Left lung (tissue), 10 donors: Measurements from ENCODE around the gene PDE8A. TPM values are rescaled to one million over a fixed set of nuclear protein-coding genes. Genes with fewer than 3 reads are reported as not detected.

Experiments
- ATAC-seq: fragments of 200-7000 bp; cut with Tn5 transposase; one replicate; pipeline ENCODE4 v1.9.1; 2020; ENCODE audit warnings: moderate library complexity
- DNase-seq, 4 donors: peaks; one replicate each; pipeline ENCODE4 v3.0.0-alpha.2; 2013 to 2020
- H3K27ac ChIP-seq, 2 donors: fragments of 200-600 bp; sonication (generic) in 1 of 2; one replicate each; pipeline versions ENCODE4 v1.5.0 to v1.8.0; 2020 to 2021
- H3K27me3 ChIP-seq, 2 donors: fragments of 200-600 bp; sonication (generic) in 1 of 2; one replicate each; pipeline versions ENCODE4 v1.5.0 to v1.8.0; 2020 to 2021
- H3K36me3 ChIP-seq, 2 donors: fragments of 200-600 bp; sonication (generic) in 1 of 2; one replicate each; pipeline versions ENCODE4 v1.5.0 to v1.8.0; 2020 to 2021
- H3K4me1 ChIP-seq, 2 donors: fragments of 200-600 bp; one replicate each; pipeline ENCODE4 v1.8.0; 2021
- H3K4me3 ChIP-seq, 2 donors: fragments of 200-600 bp; sonication (generic) in 1 of 2; one replicate each; pipeline versions ENCODE4 v1.5.0 to v1.8.0; 2020 to 2021; ENCODE audit warnings: mild to moderate bottlenecking in 1 of 2
- H3K9me3 ChIP-seq, 2 donors: fragments of 200-600 bp; sonication (generic) in 1 of 2; one replicate each; pipeline versions ENCODE4 v1.5.0 to v1.8.0; 2020 to 2021
- intact Hi-C, 2 donors: fragments of 100-400 bp; cut with DNase I; formaldehyde crosslinking; loops; one replicate each; pipeline versions ENCODE4 v1.11.2 to v1.14.2; 2022
- polyA plus RNA-seq, 6 donors: library from polyadenylated mRNA; unstranded; fragments of 120-200 nt; gene quantifications; one replicate each; pipeline ENCODE4 v1.2.1, GENCODE V29; 2013; ENCODE audit not compliant: insufficient read length in 6 of 6
- total RNA-seq, 2 donors: library from RNA; stranded (reverse); fragmentation: NEBNext Ultra II Directional; extraction: Animal tissue kit (Norgen Biotek cat#: 25700); gene quantifications; one replicate each; pipeline ENCODE4 v1.2.1, GENCODE V29; 2021
- TF ChIP-seq, protein P1 (sequence below), 2 donors: fragments of 200-600 bp; sonication (generic) in 1 of 2; IDR thresholded peaks; one replicate each; pipeline versions ENCODE4 v1.5.0 to v1.8.0; 2021; ENCODE audit warnings: antibody characterized with exemption in 2 of 2
- donor health status: DM: no; HTN: yes; CAD: no.
- donor health status: DM: no; HTN: no; CAD: no.

The PDE8A gene
- total and polyA plus RNA-seq, 8 donors = 30.4 to 64.0 (median 48.4) TPM

DNA sequence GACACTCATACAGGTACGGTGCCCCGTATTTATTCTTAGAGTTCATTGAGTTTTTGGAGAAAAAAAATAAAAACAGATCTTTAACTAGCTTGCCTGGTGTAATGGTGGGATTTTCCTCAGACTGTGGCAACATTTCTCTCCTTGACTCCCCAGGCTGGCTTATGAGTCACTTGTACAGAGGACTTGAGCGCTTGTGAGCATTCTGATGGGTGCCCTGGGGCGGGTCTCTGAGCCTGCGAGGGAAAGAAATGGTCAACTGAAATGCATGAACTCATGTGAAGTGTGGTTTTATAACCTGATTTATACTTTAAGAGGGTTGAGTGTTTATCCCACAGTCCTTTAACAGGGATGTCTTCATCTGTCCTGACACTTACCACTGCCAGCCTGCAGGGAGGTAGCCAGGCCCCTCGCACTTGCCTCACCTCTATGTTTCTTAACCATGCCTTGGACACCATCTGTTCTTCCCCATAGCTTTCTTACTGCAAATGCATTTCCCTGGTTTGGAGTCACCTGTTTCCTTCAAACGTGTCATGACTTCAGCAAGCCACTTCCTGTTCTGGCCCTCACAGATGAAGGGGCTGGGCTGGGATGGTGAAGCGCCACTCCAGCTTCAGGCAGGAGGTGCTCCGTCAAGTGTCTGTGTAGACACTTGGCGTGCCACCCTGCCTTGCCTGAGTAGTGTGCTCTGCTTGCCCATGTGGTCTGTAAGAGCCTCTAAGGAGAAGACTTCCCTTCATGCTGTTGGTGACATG is 118.7 kb downstream of the PDE8A start:
- ATAC-seq (peak; percentile 91), DNase-seq (peak in 3 of 4 donors; percentile 72 to 86 (median 83))
- H3K9me3 ChIP-seq = no peaks in the 10 kb centered on the region
- peaks cover 0 to 14% of the 10 kb centered on the region in 2 donors for H3K36me3 ChIP-seq
- TF ChIP-seq, protein P1, sequence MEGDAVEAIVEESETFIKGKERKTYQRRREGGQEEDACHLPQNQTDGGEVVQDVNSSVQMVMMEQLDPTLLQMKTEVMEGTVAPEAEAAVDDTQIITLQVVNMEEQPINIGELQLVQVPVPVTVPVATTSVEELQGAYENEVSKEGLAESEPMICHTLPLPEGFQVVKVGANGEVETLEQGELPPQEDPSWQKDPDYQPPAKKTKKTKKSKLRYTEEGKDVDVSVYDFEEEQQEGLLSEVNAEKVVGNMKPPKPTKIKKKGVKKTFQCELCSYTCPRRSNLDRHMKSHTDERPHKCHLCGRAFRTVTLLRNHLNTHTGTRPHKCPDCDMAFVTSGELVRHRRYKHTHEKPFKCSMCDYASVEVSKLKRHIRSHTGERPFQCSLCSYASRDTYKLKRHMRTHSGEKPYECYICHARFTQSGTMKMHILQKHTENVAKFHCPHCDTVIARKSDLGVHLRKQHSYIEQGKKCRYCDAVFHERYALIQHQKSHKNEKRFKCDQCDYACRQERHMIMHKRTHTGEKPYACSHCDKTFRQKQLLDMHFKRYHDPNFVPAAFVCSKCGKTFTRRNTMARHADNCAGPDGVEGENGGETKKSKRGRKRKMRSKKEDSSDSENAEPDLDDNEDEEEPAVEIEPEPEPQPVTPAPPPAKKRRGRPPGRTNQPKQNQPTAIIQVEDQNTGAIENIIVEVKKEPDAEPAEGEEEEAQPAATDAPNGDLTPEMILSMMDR (IDR thresholded peaks at IDR 0.05) = no peak
- H3K27ac ChIP-seq = peak overlapping the region; percentile 47 to 71
- H3K27me3 ChIP-seq = no peaks in the 10 kb centered on the region
- H3K4me3 ChIP-seq = no peak overlapping the region
- H3K4me1 ChIP-seq = no peaks in the 10 kb centered on the region
- intact Hi-C loops = no loop called here

DNA sequence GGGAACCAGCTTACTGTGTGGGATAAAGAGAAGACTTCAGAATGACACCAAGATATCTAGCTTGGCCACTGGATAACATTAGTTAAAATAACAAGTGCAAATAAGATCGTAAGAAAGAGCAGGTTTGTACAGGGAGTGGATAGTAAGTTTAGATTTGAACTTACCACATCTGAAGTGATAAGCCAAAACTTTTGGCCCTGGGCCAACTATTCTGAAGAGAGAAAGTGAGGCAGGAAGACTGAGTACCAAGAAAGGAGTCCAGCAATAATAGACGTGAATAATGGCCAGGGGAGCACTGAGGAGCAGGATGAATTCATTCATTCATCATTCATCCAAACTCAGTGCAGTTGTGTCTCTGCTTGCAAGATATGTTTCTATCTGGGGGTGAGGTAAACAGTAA is 122.9 kb downstream of the PDE8A start:
- TF ChIP-seq, protein P1 (IDR thresholded peaks at IDR 0.05) = no peak
- no peaks in the 10 kb centered on the region for H3K27me3 ChIP-seq
- no peak for ATAC-seq

DNA sequence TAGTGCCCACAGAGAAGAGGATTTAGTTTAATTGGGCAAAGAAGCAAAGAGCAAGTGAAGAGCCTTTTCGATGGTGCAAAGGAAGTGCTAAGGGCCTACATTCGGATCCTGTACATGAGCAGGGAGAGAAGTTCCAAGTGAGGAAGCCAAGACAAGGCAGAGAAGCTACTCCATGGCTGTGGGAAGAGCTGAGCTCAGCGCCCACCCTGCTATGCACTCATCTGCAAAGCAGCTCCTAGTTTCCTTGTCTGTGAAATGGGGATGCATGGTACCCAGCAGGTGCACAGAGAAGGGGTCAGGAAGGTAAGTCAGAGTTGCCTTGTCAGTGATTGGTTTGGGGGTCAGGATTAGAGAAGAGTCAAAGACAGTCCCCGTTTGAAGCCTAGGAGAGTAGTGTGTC is 126.5 kb downstream of the PDE8A start:
- no peak for ATAC-seq
- TF ChIP-seq, protein P1 (IDR thresholded peaks at IDR 0.05) = no peak

More for the DNA sequence above, 122.9 kb downstream of the PDE8A start:
- H3K36me3 ChIP-seq = peaks cover 0 to 34% of the 10 kb centered on the region in 2 donors
- intact Hi-C loops = no loop called here
- no peak overlapping the region for H3K27ac ChIP-seq
- no peaks in the 10 kb centered on the region for H3K4me1 ChIP-seq
- H3K4me3 ChIP-seq = no peak overlapping the region
- no peak for DNase-seq
- H3K9me3 ChIP-seq = no peaks in the 10 kb centered on the region

DNA sequence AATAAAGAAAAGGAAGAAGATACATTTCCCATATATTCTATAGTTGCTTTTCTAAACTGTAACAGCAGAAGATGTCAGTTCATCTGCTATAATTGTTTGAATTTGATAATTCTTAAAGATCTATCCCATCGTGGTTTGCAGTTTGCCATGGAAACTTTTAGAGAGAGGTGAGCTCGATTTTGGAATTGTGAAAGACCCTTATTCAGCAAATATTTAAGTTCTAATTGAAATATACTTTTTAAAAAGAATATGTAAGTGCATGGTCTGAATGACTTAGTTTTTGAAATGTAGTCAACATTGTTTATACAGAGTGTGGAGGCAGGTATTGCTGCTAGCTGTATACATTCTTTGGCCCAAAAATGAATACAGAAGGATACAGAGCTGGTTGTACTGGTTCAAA is 127.7 kb downstream of the PDE8A start:
- Histone ChIP-seq H3K27me3 (no peaks in the 10 kb centered on the region), H3K4me1 (no peaks in the 10 kb centered on the region), H3K9me3 (no peaks in the 10 kb centered on the region), H3K4me3 (no peak overlapping the region), H3K36me3 (peaks cover 0 to 38% of the 10 kb centered on the region in 2 donors), H3K27ac (no peak overlapping the region)
- no peak for ATAC-seq
- intact Hi-C loops = no loop called here
- no peak for DNase-seq
- TF ChIP-seq, protein P1 (IDR thresholded peaks at IDR 0.05) = no peak

More for the DNA sequence above, 126.5 kb downstream of the PDE8A start:
- Histone ChIP-seq H3K9me3 (no peaks in the 10 kb centered on the region), H3K27ac (no peak overlapping the region), H3K27me3 (no peaks in the 10 kb centered on the region), H3K4me3 (no peak overlapping the region), H3K4me1 (no peaks in the 10 kb centered on the region), H3K36me3 (peaks cover 0 to 26% of the 10 kb centered on the region in 2 donors)
- no peak for DNase-seq
- intact Hi-C loops = no loop called here

DNA sequence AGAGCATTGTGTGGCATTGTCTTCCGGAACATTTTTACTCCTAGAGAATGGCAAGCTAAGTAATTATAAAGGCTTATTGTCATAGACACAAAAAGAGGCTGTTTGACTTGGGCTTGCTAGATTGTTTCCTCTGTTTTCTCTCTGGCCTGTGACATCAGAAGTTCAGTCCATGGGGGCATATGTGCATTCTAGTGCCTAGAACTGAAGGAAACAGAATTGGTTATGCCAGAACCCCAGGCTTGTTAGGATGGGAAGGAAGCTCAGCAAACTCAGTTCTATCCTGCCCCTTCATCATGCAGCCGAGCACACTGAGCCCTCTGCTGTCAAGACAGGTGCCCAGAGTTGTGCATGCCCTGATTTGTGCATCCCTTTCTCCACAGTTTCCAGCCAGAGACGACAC is 131.3 kb downstream of the PDE8A start:
- H3K4me3 ChIP-seq = no peak overlapping the region
- intact Hi-C loops = no loop called here
- H3K36me3 ChIP-seq = peaks cover 0 to 61% of the 10 kb centered on the region in 2 donors
- no peaks in the 10 kb centered on the region for H3K27me3 ChIP-seq
- H3K4me1 ChIP-seq = no peaks in the 10 kb centered on the region
- TF ChIP-seq, protein P1 (IDR thresholded peaks at IDR 0.05) = no peak
- ATAC-seq (no peak), DNase-seq (no peak)
- no peak overlapping the region for H3K27ac ChIP-seq
- H3K9me3 ChIP-seq = no peaks in the 10 kb centered on the region
